SK-N-SH (cell line): Measurements from ENCODE around the gene EFS. TPM values are rescaled to one million over a fixed set of nuclear protein-coding genes. Genes with fewer than 3 reads are reported as not detected.
A peak's percentile ranks its signal among the peaks of the same experiment; 100 is the strongest.

Source experiments
- CTCF ChIA-PET: fragments of 300-600, 350-600 bp; formaldehyde crosslinking; extraction: SDS; loops from one replicate; lab custom pipeline; 2021; lab: Yijun Ruan, JAX
- POLR2A ChIA-PET: fragments of 350-600 bp; sonication (Branson Sonifier 250); formaldehyde crosslinking; extraction: SDS; loops from one replicate; lab custom pipeline; 2020; ENCODE audit warnings: antibody characterized with exemption, inconsistent platforms; lab: Yijun Ruan, JAX
- DNase-seq: peaks from one replicate; pipeline ENCODE4 v3.0.0; 2012
- H2AFZ ChIP-seq: fragments of 200-600 bp; sonication (generic); 2 replicates; pipeline ENCODE4 v1.8.1; 2016; ENCODE audit warnings: antibody characterized with exemption, mild to moderate bottlenecking, low read depth
- H3F3A ChIP-seq: fragments of 200-600 bp; sonication (generic); replicated peaks from 2 replicates; pipeline ENCODE3; 2016; ENCODE audit warnings: antibody characterized with exemption, mild to moderate bottlenecking; ENCODE audit not compliant: insufficient read depth
- H3K27ac ChIP-seq, 2 experiments: fragments of 200-500 bp in 1 of 2; fragments of 200-600 bp in 1 of 2; sonication (Bioruptor generic) in 1 of 2; sonication (generic), shearing (Covaris generic) in 1 of 2; 2 replicates each; pipeline versions ENCODE4 v1.5.1 to v1.6.1; 2014 to 2016; ENCODE audit warnings: low read depth in 2 of 2, inconsistent platforms in 1 of 2, low read length in 1 of 2, mild to moderate bottlenecking in 1 of 2, mixed read lengths in 1 of 2
- H3K27me3 ChIP-seq: fragments of 200-600 bp; sonication (generic), shearing (Covaris generic); 2 replicates; pipeline ENCODE4 v1.6.1; 2016; ENCODE audit warnings: mixed run types; ENCODE audit not compliant: insufficient read depth
- H3K36me3 ChIP-seq, 2 experiments: fragments of 200-500 bp in 1 of 2; fragments of 200-600 bp in 1 of 2; sonication (Bioruptor generic) in 1 of 2; sonication (generic) in 1 of 2; replicated peaks in 1 of 2; 2 replicates each; pipeline versions ENCODE3 to v1.5.1; 2014 to 2016; ENCODE audit warnings: low read length in 1 of 2, mild to moderate bottlenecking in 1 of 2; ENCODE audit not compliant: insufficient read depth in 2 of 2, control insufficient read depth in 1 of 2
- H3K4me1 ChIP-seq, 2 experiments: fragments of 200-500 bp in 1 of 2; fragments of 200-600 bp in 1 of 2; sonication (Bioruptor generic) in 1 of 2; sonication (generic), shearing (Covaris generic) in 1 of 2; 2 replicates each; pipeline versions ENCODE4 v1.5.1 to v1.6.1; 2014 to 2016; ENCODE audit warnings: low read depth in 1 of 2, low read length in 1 of 2, mixed run types in 1 of 2; ENCODE audit not compliant: insufficient read depth in 2 of 2, control insufficient read depth in 1 of 2
- H3K4me2 ChIP-seq: fragments of 200-600 bp; sonication (generic), shearing (Covaris generic); 2 replicates; pipeline ENCODE4 v1.6.1; 2017; ENCODE audit warnings: mixed run types
- H3K4me3 ChIP-seq, 2 experiments: fragments of 200-500 bp in 1 of 2; fragments of 200-600 bp in 1 of 2; sonication (Bioruptor generic) in 1 of 2; sonication (generic), shearing (Covaris generic) in 1 of 2; 2 replicates each; pipeline versions ENCODE4 v1.5.1 to v1.8.1; 2014 to 2016; ENCODE audit warnings: low read depth in 2 of 2, inconsistent platforms in 1 of 2, low read length in 1 of 2, mild to moderate bottlenecking in 1 of 2, mixed read lengths in 1 of 2, moderate library complexity in 1 of 2
- H3K79me2 ChIP-seq: fragments of 200-600 bp; sonication (generic); 2 replicates; pipeline ENCODE4 v1.8.1; 2017; ENCODE audit warnings: mild to moderate bottlenecking; ENCODE audit not compliant: insufficient read depth
- H3K9ac ChIP-seq: fragments of 200-600 bp; sonication (generic); 2 replicates; pipeline ENCODE4 v1.6.1; 2017; ENCODE audit warnings: mixed run types
- H3K9me2 ChIP-seq: fragments of 200-600 bp; sonication (generic); 2 replicates; pipeline ENCODE4 v1.6.1; 2017; ENCODE audit warnings: mixed run types
- H3K9me3 ChIP-seq: fragments of 200-600 bp; sonication (generic); 2 replicates; pipeline ENCODE4 v1.6.1; 2017; ENCODE audit warnings: mixed run types, mild to moderate bottlenecking, moderate library complexity
- H4K20me1 ChIP-seq: fragments of 200-600 bp; sonication (generic); 2 replicates; pipeline ENCODE4 v1.6.1; 2017; ENCODE audit warnings: mild to moderate bottlenecking, mixed run types; ENCODE audit not compliant: insufficient read depth
- CHD2 ChIP-seq: fragments of 150-350 bp; IDR thresholded peaks from 2 replicates; pipeline ENCODE4 v1.6.1; 2018; ENCODE audit warnings: low read length; ENCODE audit not compliant: partially characterized antibody
- ELF1 ChIP-seq: IDR thresholded peaks from 2 replicates; pipeline ENCODE4 v1.4.0; 2012
- FOXM1 ChIP-seq: IDR thresholded peaks from 2 replicates; pipeline ENCODE4 v1.4.0; 2012; ENCODE audit warnings: low read depth, mild to moderate bottlenecking
- GATA2 ChIP-seq: sonication (generic); formaldehyde crosslinking; IDR thresholded peaks from 2 replicates; pipeline ENCODE4 v1.5.0; 2020; ENCODE audit warnings: mild to moderate bottlenecking, missing genetic modification reagents
- IRF3 ChIP-seq: fragments of 150-350 bp; IDR thresholded peaks from 2 replicates; pipeline ENCODE4 v1.6.1; 2016; ENCODE audit warnings: mild to moderate bottlenecking, low read depth, low read length
- JUND ChIP-seq: IDR thresholded peaks from 2 replicates; pipeline ENCODE4 v1.4.0; 2012
- MXI1 ChIP-seq: IDR thresholded peaks from 2 replicates; pipeline ENCODE4 v1.6.1; 2012; ENCODE audit warnings: mild to moderate bottlenecking, low read depth, low read length, improper control_type of control experiment
- NRF1 ChIP-seq: IDR thresholded peaks from 2 replicates; pipeline ENCODE4 v1.6.1; 2012; ENCODE audit warnings: low read depth, mild to moderate bottlenecking, low read length
- POLR2AphosphoS5 ChIP-seq: IDR thresholded peaks from 2 replicates; pipeline ENCODE4 v1.6.1; 2012; ENCODE audit warnings: low read depth, low read length
- RAD21 ChIP-seq: IDR thresholded peaks from 2 replicates; pipeline ENCODE4 v1.6.1; 2012; ENCODE audit warnings: mild to moderate bottlenecking, low read length
- RFX5 ChIP-seq: IDR thresholded peaks from 2 replicates; pipeline ENCODE4 v1.6.1; 2012; ENCODE audit warnings: mild to moderate bottlenecking, improper control_type of control experiment, low read length
- RXRA ChIP-seq: IDR thresholded peaks from 2 replicates; pipeline ENCODE4 v1.4.0; 2012; ENCODE audit warnings: low read depth, mild to moderate bottlenecking, borderline replicate concordance
- SIN3A ChIP-seq: IDR thresholded peaks from 2 replicates; pipeline ENCODE4 v1.6.1; 2012; ENCODE audit warnings: low read depth, mild to moderate bottlenecking, low read length, moderate library complexity, borderline replicate concordance
- SMC3 ChIP-seq: IDR thresholded peaks from 2 replicates; pipeline ENCODE4 v1.6.1; 2012; ENCODE audit warnings: low read depth, low read length, improper control_type of control experiment
- TAF1 ChIP-seq: IDR thresholded peaks from 2 replicates; pipeline ENCODE4 v1.6.1; 2012; ENCODE audit warnings: low read depth, mild to moderate bottlenecking, low read length, moderate library complexity, borderline replicate concordance
- ZBTB33 ChIP-seq: IDR thresholded peaks from 2 replicates; pipeline ENCODE4 v1.4.0; 2012; ENCODE audit warnings: low read depth, borderline replicate concordance
- WGBS: methylation state at CpG from one replicate; pipeline ENCODE4 v1.1.6; 2017; ENCODE audit warnings: low lambda C conversion rate; 5-methylcytosine and 5-hydroxymethylcytosine counted together
- polyA plus RNA-seq, 3 experiments: library from polyadenylated mRNA; depleted of rRNA; stranded (reverse); fragments of >200 nt; gene quantifications; 2 replicates each; pipeline ENCODE4 v1.2.3, GENCODE V29; 2012
- TF ChIP-seq, protein P1 (sequence below): fragments of 150-350 bp; IDR thresholded peaks from 2 replicates; pipeline ENCODE4 v1.6.1; 2017; ENCODE audit warnings: antibody characterized with exemption, low read length, low read depth, borderline replicate concordance
- TF ChIP-seq, protein P2 (sequence below): IDR thresholded peaks from 2 replicates; pipeline ENCODE4; 2012
- TF ChIP-seq, protein P3 (sequence below): IDR thresholded peaks from 2 replicates; pipeline ENCODE4 v1.4.0; 2012; ENCODE audit warnings: low read depth, borderline replicate concordance

The EFS gene
- polyA plus RNA-seq, 1 of the 3 experiments (the other 2 are of a cell fraction), result 4.4 TPM

DNA sequence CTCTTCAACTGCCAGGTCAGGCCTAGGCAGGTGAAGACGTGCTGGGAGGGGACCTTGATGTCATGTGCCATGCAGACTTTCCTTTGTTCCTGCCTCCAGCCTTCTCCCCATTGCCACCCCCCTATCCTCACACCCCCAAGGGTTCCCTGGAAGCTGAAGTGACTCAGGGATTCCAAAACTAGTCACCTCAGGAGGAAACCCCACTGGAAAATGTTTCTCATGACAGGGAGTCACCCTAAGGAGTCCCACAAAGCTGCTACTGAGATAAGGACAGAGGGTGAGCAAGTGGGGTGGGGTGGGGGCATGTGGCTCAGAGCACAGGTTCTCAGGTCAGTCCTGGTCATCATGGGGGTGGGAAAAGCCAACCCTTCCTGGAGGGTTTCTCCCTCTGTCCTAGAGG is 5.2 kb upstream of the EFS start:
- no peak for DNase-seq
- peaks cover 10% of the 10 kb centered on the region; the same call in 1 of the 2 replicates for H3K27me3 ChIP-seq
- H2AFZ ChIP-seq, result no peak overlapping the region
- H3K27ac ChIP-seq, result no peak overlapping the region
- H3K9me3 ChIP-seq, result no peaks in the 10 kb centered on the region
- ChIA-PET POLR2A (no interaction called here), CTCF (interaction anchor here (1.7 to 6.6 kb wide), 3 partner anchors 10 to 190 kb away, joined by 6 to 46 read pairs (median 8); no protein-coding TSS in a partner anchor)
- H3K79me2 ChIP-seq, result no peaks in the 10 kb centered on the region
- no peak overlapping the region for H3K9ac ChIP-seq
- WGBS, result 9% methylated on average over 1 of the region's 1 CpG
- H3K36me3 ChIP-seq, result no peaks in the 10 kb centered on the region
- H4K20me1 ChIP-seq, result no peaks in the 10 kb centered on the region
- H3K9me2 ChIP-seq, result no peaks in the 10 kb centered on the region
- no peak overlapping the region for H3K4me3 ChIP-seq
- no peak for TF ChIP-seq RFX5
- no peak for TF ChIP-seq RAD21
- TF ChIP-seq RXRA, result no peak
- TF ChIP-seq, protein P1, sequence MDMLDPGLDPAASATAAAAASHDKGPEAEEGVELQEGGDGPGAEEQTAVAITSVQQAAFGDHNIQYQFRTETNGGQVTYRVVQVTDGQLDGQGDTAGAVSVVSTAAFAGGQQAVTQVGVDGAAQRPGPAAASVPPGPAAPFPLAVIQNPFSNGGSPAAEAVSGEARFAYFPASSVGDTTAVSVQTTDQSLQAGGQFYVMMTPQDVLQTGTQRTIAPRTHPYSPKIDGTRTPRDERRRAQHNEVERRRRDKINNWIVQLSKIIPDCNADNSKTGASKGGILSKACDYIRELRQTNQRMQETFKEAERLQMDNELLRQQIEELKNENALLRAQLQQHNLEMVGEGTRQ, result no peak
- TF ChIP-seq FOXM1, result no peak
- no peak for TF ChIP-seq MXI1
- no peak for TF ChIP-seq ELF1
- no peak for TF ChIP-seq POLR2AphosphoS5
- TF ChIP-seq IRF3, result no peak
- TF ChIP-seq SMC3, result no peak
- TF ChIP-seq, protein P2, sequence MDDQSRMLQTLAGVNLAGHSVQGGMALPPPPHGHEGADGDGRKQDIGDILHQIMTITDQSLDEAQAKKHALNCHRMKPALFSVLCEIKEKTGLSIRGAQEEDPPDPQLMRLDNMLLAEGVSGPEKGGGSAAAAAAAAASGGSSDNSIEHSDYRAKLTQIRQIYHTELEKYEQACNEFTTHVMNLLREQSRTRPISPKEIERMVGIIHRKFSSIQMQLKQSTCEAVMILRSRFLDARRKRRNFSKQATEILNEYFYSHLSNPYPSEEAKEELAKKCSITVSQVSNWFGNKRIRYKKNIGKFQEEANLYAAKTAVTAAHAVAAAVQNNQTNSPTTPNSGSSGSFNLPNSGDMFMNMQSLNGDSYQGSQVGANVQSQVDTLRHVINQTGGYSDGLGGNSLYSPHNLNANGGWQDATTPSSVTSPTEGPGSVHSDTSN, result no peak
- no peak for TF ChIP-seq NRF1
- no peak for TF ChIP-seq SIN3A
- no peak for TF ChIP-seq JUND
- TF ChIP-seq, all 33 proteins: peak for 0
- Histone ChIP-seq H3F3A (no peaks in the 10 kb centered on the region), H3K4me1 (peaks cover 0 to 8% of the 10 kb centered on the region in 2 experiments; a peak in 1 of 4 replicates), H3K4me2 (no peak overlapping the region)

DNA sequence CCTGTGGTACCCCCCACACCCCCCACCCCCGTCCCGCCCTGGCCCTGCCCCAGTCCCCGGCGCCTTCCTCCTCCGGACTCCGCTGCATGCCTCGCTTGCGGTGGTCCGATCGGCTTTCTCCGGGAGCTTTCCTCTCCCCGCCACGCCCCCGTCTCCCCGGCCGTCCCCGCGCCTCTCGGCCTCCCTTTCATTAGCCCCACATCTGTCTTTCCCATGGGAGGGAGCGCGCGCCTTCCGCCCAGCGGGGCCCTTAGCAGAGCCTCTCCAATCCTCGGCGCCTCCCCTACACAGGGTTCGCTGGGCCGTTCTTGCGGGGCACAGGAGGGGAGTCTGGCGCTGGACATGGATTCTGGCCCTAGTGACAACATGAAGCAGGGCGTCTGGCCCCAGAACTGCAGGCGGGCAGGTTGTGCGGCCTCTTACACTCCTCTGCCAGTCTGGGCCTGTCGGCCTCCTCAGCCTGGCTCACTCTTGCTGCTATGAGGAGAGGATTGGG is 1.5 kb upstream of the EFS start:
- Histone ChIP-seq H3K9ac (no peak overlapping the region; the same call in 1 of the 2 replicates), H3K27ac (peak overlapping the region in 1 of 2 experiments; percentile 92; a peak in 2 of 4 replicates), H3K4me3 (peak overlapping the region in 1 of 2 experiments; percentile 57; a peak in 2 of 4 replicates), H3K4me1 (peaks cover 0 to 16% of the 10 kb centered on the region in 2 experiments; a peak in 2 of 4 replicates), H3K79me2 (peaks cover 6% of the 10 kb centered on the region; the same call in 1 of the 2 replicates), H3K27me3 (peaks cover 7% of the 10 kb centered on the region; the same call in 1 of the 2 replicates), H3K9me3 (no peaks in the 10 kb centered on the region), H4K20me1 (no peaks in the 10 kb centered on the region), H3K36me3 (no peaks in the 10 kb centered on the region), H2AFZ (peak overlapping the region; percentile 56; the same call in 1 of the 2 replicates), H3K4me2 (peak overlapping the region; percentile 79; the same call in 1 of the 2 replicates), H3F3A (no peaks in the 10 kb centered on the region), H3K9me2 (no peaks in the 10 kb centered on the region)
- peak; percentile 90 for DNase-seq
- CTCF ChIA-PET, result interaction anchor here (0.6 to 6.6 kb wide), 10 partner anchors 13 to 116 kb away, joined by 3 to 46 read pairs (median 4); partner anchors contain the start of gene SLC22A17
- POLR2A ChIA-PET, result interaction anchor here (0.8 to 5.6 kb wide), 8 partner anchors 9 to 88 kb away, joined by 3 to 45 read pairs (median 7); partner anchors contain the start of genes PABPN1 and SLC22A17
- 20% methylated on average over 30 of the region's 34 CpGs for WGBS
- no peak for TF ChIP-seq ELF1
- TF ChIP-seq POLR2AphosphoS5, result 0 out of 2 replicates have a peak, but pooled peaks have one; percentile 5
- TF ChIP-seq GATA2 (CRISPR knock-in tag), result no peak
- TF ChIP-seq CHD2, result no peak
- TF ChIP-seq, protein P3, sequence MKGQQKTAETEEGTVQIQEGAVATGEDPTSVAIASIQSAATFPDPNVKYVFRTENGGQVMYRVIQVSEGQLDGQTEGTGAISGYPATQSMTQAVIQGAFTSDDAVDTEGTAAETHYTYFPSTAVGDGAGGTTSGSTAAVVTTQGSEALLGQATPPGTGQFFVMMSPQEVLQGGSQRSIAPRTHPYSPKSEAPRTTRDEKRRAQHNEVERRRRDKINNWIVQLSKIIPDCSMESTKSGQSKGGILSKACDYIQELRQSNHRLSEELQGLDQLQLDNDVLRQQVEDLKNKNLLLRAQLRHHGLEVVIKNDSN, result no peak
- no peak for TF ChIP-seq ZBTB33
- no peak for TF ChIP-seq SIN3A
- TF ChIP-seq RAD21, result no peak
- no peak for TF ChIP-seq SMC3
- TF ChIP-seq, protein P1, result no peak
- no peak for TF ChIP-seq TAF1
- no peak for TF ChIP-seq FOXM1
- TF ChIP-seq JUND, result no peak
